OCI-LY3 (cell line): ENCODE data around the gene KTN1.

Experiments
- H2AFZ ChIP-seq: fragments of 200-600, 300-600 bp; shearing (Covaris generic); 2 replicates; pipeline ENCODE4 v1.6.0; 2014; ENCODE audit warnings: antibody characterized with exemption, low read depth, low read length
- H3K27ac ChIP-seq: fragments of 200-600, 300-600 bp; sonication (generic); 2 replicates; pipeline ENCODE4 v1.5.1; 2014; ENCODE audit warnings: mild to moderate bottlenecking, low read length, moderate library complexity, mixed read lengths
- H3K27me3 ChIP-seq: fragments of 200-600, 300-600 bp; sonication (generic); 2 replicates; pipeline ENCODE4 v1.6.1; 2014; ENCODE audit warnings: low read depth, low read length, mixed read lengths
- H3K36me3 ChIP-seq: fragments of 200-600, 300-600 bp; sonication (generic); replicated peaks from 2 replicates; pipeline ENCODE3; 2014; ENCODE audit warnings: low read depth, low read length, mixed read lengths
- H3K4me1 ChIP-seq: fragments of 300-600, 200-600 bp; sonication (generic); 2 replicates; pipeline ENCODE4 v1.6.1; 2014; ENCODE audit warnings: low read length, mixed read lengths
- H3K4me2 ChIP-seq: fragments of 200-600, 300-600 bp; sonication (generic); 2 replicates; pipeline ENCODE4 v1.6.1; 2014; ENCODE audit warnings: low read length, mixed read lengths
- H3K4me3 ChIP-seq: fragments of 300-600, 200-600 bp; sonication (generic); 2 replicates; pipeline ENCODE4 v1.5.1; 2014; ENCODE audit warnings: antibody characterized with exemption, mild to moderate bottlenecking, low read length, moderate library complexity
- H3K79me2 ChIP-seq: fragments of 300-600, 200-600 bp; shearing (Covaris generic); 2 replicates; pipeline ENCODE4 v1.6.1; 2014; ENCODE audit warnings: mild to moderate bottlenecking, low read length, mixed read lengths
- H3K9ac ChIP-seq: fragments of 300-600, 200-600 bp; shearing (Covaris generic); 2 replicates; pipeline ENCODE4 v1.6.0; 2014; ENCODE audit warnings: mild to moderate bottlenecking, low read length, moderate library complexity
- H3K9me3 ChIP-seq: fragments of 200-600, 300-600 bp; shearing (Covaris generic); 2 replicates; pipeline ENCODE4 v1.6.1; 2014; ENCODE audit warnings: low read length, mixed read lengths; ENCODE audit not compliant: insufficient read depth
- H4K20me1 ChIP-seq: fragments of 200-600, 300-600 bp; sonication (generic); 2 replicates; pipeline ENCODE4 v1.6.1; 2016; ENCODE audit warnings: low read length, mixed read lengths; ENCODE audit not compliant: insufficient read depth
- EZH2phosphoT487 ChIP-seq: fragments of 200-600 bp; shearing (Covaris generic); IDR thresholded peaks from 2 replicates; pipeline ENCODE4 v1.6.1; 2018; ENCODE audit warnings: antibody characterized with exemption, mixed run types, low read depth
- TF ChIP-seq, protein P1 (sequence below): fragments of 200-600, 300-600 bp; sonication (generic); IDR thresholded peaks from 2 replicates; pipeline ENCODE4 v1.5.1; 2014; ENCODE audit warnings: antibody characterized with exemption, low read length, low read depth

The KTN1 gene

DNA sequence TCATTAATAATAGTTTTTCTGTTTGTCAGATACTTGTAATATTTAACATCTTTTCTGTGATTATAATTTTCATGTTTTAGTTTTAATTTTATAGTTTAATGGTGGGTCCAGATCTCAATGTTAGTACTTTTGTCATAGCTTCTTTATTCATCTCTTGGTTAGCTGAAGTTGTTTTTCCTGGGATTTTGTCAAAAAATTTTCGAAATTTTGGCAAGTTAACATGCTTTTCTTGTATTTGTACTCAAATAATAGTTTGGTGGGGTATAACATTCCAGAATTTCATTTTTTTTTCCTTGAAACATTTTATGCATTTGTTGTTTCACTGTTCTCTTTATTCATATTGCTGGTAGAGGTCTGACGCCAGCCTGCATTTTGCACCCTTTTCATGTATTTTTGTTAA is 45.5 kb downstream of the KTN1 start:
- H3K4me2 ChIP-seq = no peak overlapping the region
- H3K9me3 ChIP-seq = peaks cover 3% of the 10 kb centered on the region; the same call in 1 of the 2 replicates
- no peak overlapping the region for H3K4me3 ChIP-seq
- peaks cover 7% of the 10 kb centered on the region; the same call in 1 of the 2 replicates for H4K20me1 ChIP-seq
- H3K9ac ChIP-seq = no peak overlapping the region
- TF ChIP-seq, protein P1, sequence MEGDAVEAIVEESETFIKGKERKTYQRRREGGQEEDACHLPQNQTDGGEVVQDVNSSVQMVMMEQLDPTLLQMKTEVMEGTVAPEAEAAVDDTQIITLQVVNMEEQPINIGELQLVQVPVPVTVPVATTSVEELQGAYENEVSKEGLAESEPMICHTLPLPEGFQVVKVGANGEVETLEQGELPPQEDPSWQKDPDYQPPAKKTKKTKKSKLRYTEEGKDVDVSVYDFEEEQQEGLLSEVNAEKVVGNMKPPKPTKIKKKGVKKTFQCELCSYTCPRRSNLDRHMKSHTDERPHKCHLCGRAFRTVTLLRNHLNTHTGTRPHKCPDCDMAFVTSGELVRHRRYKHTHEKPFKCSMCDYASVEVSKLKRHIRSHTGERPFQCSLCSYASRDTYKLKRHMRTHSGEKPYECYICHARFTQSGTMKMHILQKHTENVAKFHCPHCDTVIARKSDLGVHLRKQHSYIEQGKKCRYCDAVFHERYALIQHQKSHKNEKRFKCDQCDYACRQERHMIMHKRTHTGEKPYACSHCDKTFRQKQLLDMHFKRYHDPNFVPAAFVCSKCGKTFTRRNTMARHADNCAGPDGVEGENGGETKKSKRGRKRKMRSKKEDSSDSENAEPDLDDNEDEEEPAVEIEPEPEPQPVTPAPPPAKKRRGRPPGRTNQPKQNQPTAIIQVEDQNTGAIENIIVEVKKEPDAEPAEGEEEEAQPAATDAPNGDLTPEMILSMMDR = no peak
- TF ChIP-seq EZH2phosphoT487 = no peak
- H3K79me2 ChIP-seq = peaks cover 5% of the 10 kb centered on the region
- H2AFZ ChIP-seq = no peak overlapping the region
- peaks cover 10% of the 10 kb centered on the region for H3K4me1 ChIP-seq
- no peak overlapping the region for H3K27ac ChIP-seq
- peaks cover 63% of the 10 kb centered on the region for H3K36me3 ChIP-seq
- no peaks in the 10 kb centered on the region for H3K27me3 ChIP-seq

DNA sequence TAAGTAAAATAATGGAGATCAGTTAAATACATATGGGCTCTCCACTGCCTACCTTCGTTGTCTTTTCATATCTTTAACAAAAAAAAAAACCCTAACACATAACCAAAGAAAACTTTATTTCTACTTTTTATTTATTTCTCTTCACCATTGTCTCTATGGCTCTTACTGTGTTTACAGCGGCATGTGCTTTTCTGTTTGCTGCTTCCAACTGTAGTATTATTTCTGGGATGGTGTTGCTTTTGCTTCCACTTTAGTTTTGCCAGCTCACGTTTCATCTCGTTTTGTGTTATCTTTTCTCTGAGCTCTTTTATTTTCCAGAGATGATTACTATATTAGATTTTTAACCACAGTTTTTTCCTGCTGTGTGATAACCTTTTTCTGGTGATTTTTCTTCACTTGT is 46.1 kb downstream of the KTN1 start:
- no peak overlapping the region for H3K9ac ChIP-seq
- no peaks in the 10 kb centered on the region for H3K9me3 ChIP-seq
- peaks cover 61% of the 10 kb centered on the region for H3K36me3 ChIP-seq
- H3K4me3 ChIP-seq = no peak overlapping the region
- no peak for TF ChIP-seq EZH2phosphoT487
- TF ChIP-seq, protein P1 = no peak
- H4K20me1 ChIP-seq = peaks cover 8% of the 10 kb centered on the region; the same call in 1 of the 2 replicates
- H2AFZ ChIP-seq = no peak overlapping the region
- no peak overlapping the region for H3K27ac ChIP-seq
- peaks cover 5% of the 10 kb centered on the region for H3K79me2 ChIP-seq
- no peak overlapping the region for H3K4me2 ChIP-seq
- H3K4me1 ChIP-seq = peaks cover 5% of the 10 kb centered on the region
- no peaks in the 10 kb centered on the region for H3K27me3 ChIP-seq

DNA sequence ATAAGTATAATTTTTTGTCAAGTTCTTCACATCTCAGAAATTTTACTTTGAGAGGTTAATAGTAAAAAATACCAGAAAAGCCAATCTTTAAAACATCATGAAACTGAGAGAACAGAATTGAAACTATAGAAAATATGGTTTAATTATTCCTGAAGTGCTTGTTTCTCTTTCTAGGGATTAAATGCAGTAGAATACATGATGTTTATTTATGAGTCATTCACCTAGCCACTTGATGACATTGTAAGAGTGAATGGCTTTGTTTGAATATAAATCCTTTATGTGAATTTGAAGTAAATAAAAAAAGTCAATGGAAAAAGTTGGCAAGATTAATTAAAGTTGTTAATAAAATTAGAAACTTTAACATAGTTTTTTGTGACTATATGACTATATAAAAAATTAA is 48.4 kb downstream of the KTN1 start:
- Histone ChIP-seq H3K36me3 (peaks cover 52% of the 10 kb centered on the region), H3K9me3 (no peaks in the 10 kb centered on the region), H3K4me3 (no peak overlapping the region), H3K9ac (no peak overlapping the region), H3K4me2 (no peak overlapping the region), H3K4me1 (no peaks in the 10 kb centered on the region), H2AFZ (no peak overlapping the region), H4K20me1 (peaks cover 3% of the 10 kb centered on the region; the same call in 1 of the 2 replicates), H3K79me2 (peaks cover 5% of the 10 kb centered on the region), H3K27me3 (no peaks in the 10 kb centered on the region), H3K27ac (no peak overlapping the region)
- no peak for TF ChIP-seq EZH2phosphoT487
- TF ChIP-seq, protein P1 = no peak

DNA sequence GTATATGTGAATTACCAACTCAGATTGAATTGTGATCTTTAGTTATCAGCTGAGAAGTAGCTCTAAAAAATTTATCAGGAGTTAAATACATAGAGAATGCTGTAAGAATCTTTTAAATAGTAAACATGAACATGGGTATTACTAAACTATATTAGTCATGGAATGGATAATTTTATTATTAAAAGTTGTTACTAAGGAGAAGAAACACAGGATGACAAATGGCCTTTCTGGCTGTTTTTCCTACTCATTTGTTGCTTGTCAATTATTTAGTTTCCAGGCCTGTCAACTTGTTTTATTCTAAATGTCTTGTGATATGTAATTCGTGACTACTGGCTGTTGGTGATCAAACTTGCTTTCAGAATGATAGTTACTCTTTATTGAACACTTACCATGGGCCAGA is 58.7 kb downstream of the KTN1 start:
- peaks cover 56% of the 10 kb centered on the region for H3K36me3 ChIP-seq
- 0 out of 2 replicates have a peak, but pooled peaks cover 3% of the 10 kb centered on the region for H4K20me1 ChIP-seq
- H3K27ac ChIP-seq = no peak overlapping the region
- H3K27me3 ChIP-seq = no peaks in the 10 kb centered on the region
- H3K4me2 ChIP-seq = no peak overlapping the region
- H3K9ac ChIP-seq = no peak overlapping the region
- H3K4me1 ChIP-seq = peaks cover 15% of the 10 kb centered on the region
- H3K4me3 ChIP-seq = no peak overlapping the region
- H3K79me2 ChIP-seq = no peaks in the 10 kb centered on the region
- H3K9me3 ChIP-seq = no peaks in the 10 kb centered on the region
- no peak overlapping the region for H2AFZ ChIP-seq
- no peak for TF ChIP-seq EZH2phosphoT487
- TF ChIP-seq, protein P1 = no peak
